Osteocyte (in vitro differentiated cells): Measurements from ENCODE around the gene FLT1. TPM values are rescaled to one million over a fixed set of nuclear protein-coding genes. Genes with fewer than 3 reads are reported as not detected.

ENCODE experiments used
- DNase-seq: peaks from one replicate; pipeline ENCODE4 v3.0.0; 2021; ENCODE audit warnings: mixed read lengths; ENCODE audit not compliant: unreplicated experiment; ENCODE audit errors: extremely low spot score
- H3K27ac Mint-ChIP-seq: one replicate; pipeline ENCODE4 v1.8.0; 2021; ENCODE audit warnings: mild to moderate bottlenecking, mixed read lengths; ENCODE audit not compliant: unreplicated experiment
- H3K27me3 Mint-ChIP-seq: one replicate; pipeline ENCODE4 v1.8.0; 2021; ENCODE audit warnings: mixed read lengths; ENCODE audit not compliant: unreplicated experiment
- H3K36me3 Mint-ChIP-seq: one replicate; pipeline ENCODE4 v1.8.0; 2021; ENCODE audit warnings: mixed read lengths; ENCODE audit not compliant: unreplicated experiment
- H3K4me1 Mint-ChIP-seq: one replicate; pipeline ENCODE4 v1.8.0; 2021; ENCODE audit warnings: mixed read lengths; ENCODE audit not compliant: unreplicated experiment
- H3K4me3 Mint-ChIP-seq: one replicate; pipeline ENCODE4 v1.8.0; 2021; ENCODE audit warnings: mild to moderate bottlenecking, moderate library complexity, mixed read lengths; ENCODE audit not compliant: unreplicated experiment
- H3K9me3 Mint-ChIP-seq: one replicate; pipeline ENCODE4 v1.8.0; 2021; ENCODE audit warnings: mixed read lengths; ENCODE audit not compliant: unreplicated experiment
- total RNA-seq: library from RNA; stranded (reverse); gene quantifications from 2 replicates; pipeline ENCODE4 v1.2.1, GENCODE V29; 2021
- TF ChIP-seq, protein P1 (sequence below): fragments of 200-600 bp; sonication (generic); IDR thresholded peaks from 2 replicates; pipeline ENCODE4 v1.5.0; 2021; ENCODE audit warnings: antibody characterized with exemption, mild to moderate bottlenecking, moderate library complexity

FLT1 gene
- total RNA-seq, 1 donor from 2014 or later: 3.4 TPM

DNA sequence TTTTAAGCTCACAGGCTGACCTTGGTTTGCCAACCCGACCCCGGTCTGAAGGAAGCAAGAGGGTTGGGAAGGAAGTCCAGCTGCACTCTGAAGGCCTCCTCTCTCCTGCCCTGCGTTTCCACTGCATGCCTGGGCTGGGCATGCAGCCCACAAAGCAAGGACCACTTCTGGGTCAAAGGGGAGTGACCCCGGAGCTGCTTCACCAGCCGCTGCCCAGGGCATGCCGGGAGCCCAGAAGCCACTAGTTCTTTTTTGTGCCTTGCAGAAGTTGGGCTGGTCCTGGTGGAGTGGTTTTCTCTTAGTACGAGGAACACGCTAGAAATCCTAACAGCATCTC is 166.7 kb downstream of the FLT1 start:
- H3K4me1 Mint-ChIP-seq: peaks cover 27% of the 10 kb centered on the region
- H3K9me3 Mint-ChIP-seq: no peaks in the 10 kb centered on the region
- no peak for DNase-seq
- TF ChIP-seq, protein P1, sequence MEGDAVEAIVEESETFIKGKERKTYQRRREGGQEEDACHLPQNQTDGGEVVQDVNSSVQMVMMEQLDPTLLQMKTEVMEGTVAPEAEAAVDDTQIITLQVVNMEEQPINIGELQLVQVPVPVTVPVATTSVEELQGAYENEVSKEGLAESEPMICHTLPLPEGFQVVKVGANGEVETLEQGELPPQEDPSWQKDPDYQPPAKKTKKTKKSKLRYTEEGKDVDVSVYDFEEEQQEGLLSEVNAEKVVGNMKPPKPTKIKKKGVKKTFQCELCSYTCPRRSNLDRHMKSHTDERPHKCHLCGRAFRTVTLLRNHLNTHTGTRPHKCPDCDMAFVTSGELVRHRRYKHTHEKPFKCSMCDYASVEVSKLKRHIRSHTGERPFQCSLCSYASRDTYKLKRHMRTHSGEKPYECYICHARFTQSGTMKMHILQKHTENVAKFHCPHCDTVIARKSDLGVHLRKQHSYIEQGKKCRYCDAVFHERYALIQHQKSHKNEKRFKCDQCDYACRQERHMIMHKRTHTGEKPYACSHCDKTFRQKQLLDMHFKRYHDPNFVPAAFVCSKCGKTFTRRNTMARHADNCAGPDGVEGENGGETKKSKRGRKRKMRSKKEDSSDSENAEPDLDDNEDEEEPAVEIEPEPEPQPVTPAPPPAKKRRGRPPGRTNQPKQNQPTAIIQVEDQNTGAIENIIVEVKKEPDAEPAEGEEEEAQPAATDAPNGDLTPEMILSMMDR: no peak
- no peaks in the 10 kb centered on the region for H3K36me3 Mint-ChIP-seq
- H3K27me3 Mint-ChIP-seq: no peaks in the 10 kb centered on the region
- H3K27ac Mint-ChIP-seq: no peak overlapping the region
- H3K4me3 Mint-ChIP-seq: no peak overlapping the region

DNA sequence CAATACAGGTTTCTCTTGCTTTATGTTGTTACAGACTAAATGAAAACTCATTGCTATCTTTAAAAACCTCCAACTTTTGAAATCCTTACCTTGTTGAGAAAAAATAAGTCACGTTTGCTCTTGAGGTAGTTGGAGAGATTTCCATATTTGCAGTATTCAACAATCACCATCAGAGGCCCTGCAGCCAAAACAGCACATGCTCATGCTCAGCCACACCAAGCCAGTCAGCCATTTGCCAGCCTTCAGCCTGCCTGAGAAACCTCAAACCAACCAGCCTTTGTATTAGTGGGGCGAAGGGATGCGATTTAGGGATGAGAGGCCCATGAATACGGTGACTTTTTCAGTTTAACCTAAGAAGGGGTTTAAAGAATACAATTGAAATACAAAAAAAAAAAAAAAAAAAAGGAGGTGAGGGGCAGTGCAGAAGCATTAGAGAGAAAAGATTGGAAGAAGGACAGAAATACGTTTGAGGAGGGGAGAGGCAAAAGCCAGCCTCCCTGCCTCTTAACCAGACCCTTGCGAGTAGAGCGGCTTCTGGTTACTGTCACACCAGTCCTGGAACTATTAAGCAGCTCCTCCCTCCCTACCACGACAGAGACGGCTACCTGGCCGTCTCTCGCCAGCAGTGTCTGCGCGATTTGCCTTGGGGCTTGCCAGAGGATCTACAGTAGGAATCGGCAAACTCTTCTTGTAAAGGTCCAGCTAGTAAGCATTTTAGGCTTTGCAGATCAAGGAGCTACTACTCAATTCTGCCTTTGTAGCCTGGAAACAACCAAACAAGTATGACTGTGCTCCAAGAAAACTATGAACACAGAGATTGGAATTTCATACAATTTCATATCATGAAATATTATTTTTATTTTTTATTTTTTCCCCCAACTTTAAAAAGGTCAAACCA is 167.3 kb downstream of the FLT1 start:
- TF ChIP-seq, protein P1: no peak

DNA sequence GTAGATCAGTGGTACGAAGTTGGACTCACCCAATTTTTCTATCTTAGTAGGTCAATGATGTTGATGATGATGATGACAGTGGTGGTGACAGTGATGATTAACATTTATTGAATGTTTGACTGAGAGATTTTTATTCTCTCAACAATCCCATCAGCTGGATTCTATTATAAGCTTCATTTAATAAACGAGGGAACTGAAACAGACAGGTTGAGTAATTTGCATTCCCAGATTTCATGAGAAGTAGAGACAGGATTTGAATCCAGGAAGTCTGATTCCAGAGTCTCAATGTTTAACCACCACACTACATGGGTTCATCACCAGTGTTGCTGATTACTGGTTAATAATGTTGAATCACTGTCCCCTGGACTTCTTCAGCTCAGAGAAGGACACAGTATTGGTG is 168.9 kb downstream of the FLT1 start:
- H3K9me3 Mint-ChIP-seq: no peaks in the 10 kb centered on the region
- no peak overlapping the region for H3K4me3 Mint-ChIP-seq
- no peak for DNase-seq
- peaks cover 37% of the 10 kb centered on the region for H3K4me1 Mint-ChIP-seq
- H3K27ac Mint-ChIP-seq: no peak overlapping the region
- H3K27me3 Mint-ChIP-seq: no peaks in the 10 kb centered on the region
- TF ChIP-seq, protein P1: no peak
- H3K36me3 Mint-ChIP-seq: no peaks in the 10 kb centered on the region

More for the DNA sequence above, 167.3 kb downstream of the FLT1 start:
- Mint-ChIP-seq H3K9me3 (no peaks in the 10 kb centered on the region), H3K27ac (no peak overlapping the region), H3K36me3 (no peaks in the 10 kb centered on the region), H3K4me3 (no peak overlapping the region), H3K4me1 (peaks cover 28% of the 10 kb centered on the region), H3K27me3 (no peaks in the 10 kb centered on the region)
- no peak for DNase-seq

DNA sequence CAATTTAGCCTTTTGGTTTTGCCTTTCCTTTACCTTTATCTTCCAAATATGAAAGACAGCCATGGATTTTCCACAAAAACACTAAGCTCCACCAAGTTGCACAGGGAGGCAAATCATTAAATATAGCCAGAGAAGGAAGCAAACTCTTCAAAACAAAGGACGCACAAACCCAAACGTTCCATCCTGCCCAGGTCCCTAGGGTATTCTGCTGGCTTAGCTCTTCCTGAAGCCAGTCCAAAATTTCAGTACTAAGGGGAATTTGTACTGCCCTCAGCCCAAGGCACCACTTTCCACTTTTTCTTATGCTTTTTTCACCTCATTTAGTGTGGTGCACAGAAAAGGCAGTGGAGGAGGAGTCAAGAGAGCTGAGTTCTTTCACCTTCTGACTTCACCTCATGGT is 169.9 kb downstream of the FLT1 start:
- TF ChIP-seq, protein P1: no peak
- H3K9me3 Mint-ChIP-seq: no peaks in the 10 kb centered on the region
- H3K36me3 Mint-ChIP-seq: no peaks in the 10 kb centered on the region
- peaks cover 36% of the 10 kb centered on the region for H3K4me1 Mint-ChIP-seq
- H3K4me3 Mint-ChIP-seq: no peak overlapping the region
- H3K27ac Mint-ChIP-seq: no peak overlapping the region
- no peak for DNase-seq
- H3K27me3 Mint-ChIP-seq: no peaks in the 10 kb centered on the region

DNA sequence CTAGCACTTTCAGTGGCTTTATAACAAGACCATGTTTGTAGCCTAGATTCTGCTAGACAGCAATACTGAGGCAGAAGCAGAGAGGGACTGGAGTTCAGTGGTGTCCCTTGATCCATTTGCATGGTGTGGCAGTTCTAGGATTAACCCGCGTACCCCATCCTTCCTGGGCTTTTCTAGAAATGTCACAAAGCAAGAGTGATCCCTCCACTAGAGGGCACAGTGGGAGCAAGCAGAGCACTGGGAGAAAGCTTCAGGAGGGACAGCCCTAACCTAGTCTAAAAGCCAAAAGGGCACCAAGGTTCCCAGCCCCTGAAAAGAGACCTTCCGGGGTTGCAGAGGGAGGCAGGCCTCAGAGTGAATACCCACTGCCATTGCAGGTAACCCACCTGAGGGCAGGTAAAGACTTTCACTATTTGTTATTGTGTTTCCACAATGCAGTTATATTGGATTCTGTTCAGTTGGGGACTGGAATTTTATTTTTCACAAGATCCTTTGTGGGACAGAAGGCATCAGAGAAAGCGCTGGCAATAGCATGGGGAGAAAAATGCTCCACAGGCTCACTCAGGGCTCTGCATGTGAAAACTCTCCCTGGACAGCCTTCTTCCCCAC is 170.6 kb downstream of the FLT1 start:
- TF ChIP-seq, protein P1: peak; percentile 87
- H3K27me3 Mint-ChIP-seq: no peaks in the 10 kb centered on the region
- H3K36me3 Mint-ChIP-seq: no peaks in the 10 kb centered on the region
- no peaks in the 10 kb centered on the region for H3K9me3 Mint-ChIP-seq
- H3K4me1 Mint-ChIP-seq: peaks cover 28% of the 10 kb centered on the region
- no peak overlapping the region for H3K4me3 Mint-ChIP-seq
- peak; percentile 86 for DNase-seq
- H3K27ac Mint-ChIP-seq: no peak overlapping the region
